Epithelial cell of proximal tubule (primary cell): ENCODE results near the gene U2AF2. TPM values are rescaled to one million over a fixed set of nuclear protein-coding genes. Genes with fewer than 3 reads are reported as not detected.
A peak's percentile ranks its signal among the peaks of the same experiment; 100 is the strongest.

Experiments
- DNase-seq: peaks from one replicate; pipeline ENCODE4 v3.0.0-alpha.2; 2011; ENCODE audit warnings: low read depth
- H3K4me3 ChIP-seq: 2 replicates; pipeline ENCODE4 v1.5.1; 2011; ENCODE audit warnings: low read depth, mild to moderate bottlenecking, low read length
- CTCF ChIP-seq: conservative IDR thresholded peaks from 2 replicates; pipeline ENCODE4 v1.5.1; 2012; ENCODE audit warnings: low read depth, mild to moderate bottlenecking, low read length
- total RNA-seq: library from RNA; depleted of rRNA; stranded (reverse); fragments of >200 nt; gene quantifications from 2 replicates; pipeline ENCODE4 v1.2.3, GENCODE V29; 2015

Gene U2AF2
- total RNA-seq, 1 donor from 2014 or later: 142 TPM

GRCh38 chr19:55626350-55626749, 28.5 kb upstream of the U2AF2 start:
- DNase-seq: no peak
- no peak for TF ChIP-seq CTCF
- H3K4me3 ChIP-seq: no peak overlapping the region

- no peak overlapping the region for H3K4me3 ChIP-seq
- DNase-seq: peak; percentile 79
- peak; percentile 88 for TF ChIP-seq CTCF
Observed at GRCh38 chr19:55632463-55632834, 22.4 kb upstream of the U2AF2 start.

GRCh38 chr19:55633861-55634260, 21.0 kb upstream of the U2AF2 start:
- TF ChIP-seq CTCF: no peak
- H3K4me3 ChIP-seq: no peak overlapping the region

GRCh38 chr19:55635334-55635717, 19.5 kb upstream of the U2AF2 start:
- H3K4me3 ChIP-seq: peak overlapping the region; percentile 88
- no peak for DNase-seq
- TF ChIP-seq CTCF: no peak

More at GRCh38 chr19:55633861-55634260, 21.0 kb upstream of the U2AF2 start:
- DNase-seq: no peak

- DNase-seq: no peak
- peak overlapping the region; percentile 88 for H3K4me3 ChIP-seq
- no peak for TF ChIP-seq CTCF
Observed at GRCh38 chr19:55635856-55636440, 18.9 kb upstream of the U2AF2 start.

GRCh38 chr19:55636723-55637122, 18.1 kb upstream of the U2AF2 start:
- DNase-seq: no peak
- no peak for TF ChIP-seq CTCF
- H3K4me3 ChIP-seq: no peak overlapping the region

- H3K4me3 ChIP-seq: no peak overlapping the region
- no peak for TF ChIP-seq CTCF
- no peak for DNase-seq
Observed at GRCh38 chr19:55637534-55637933, 17.3 kb upstream of the U2AF2 start.
